CD14-positive monocyte (primary cell): ENCODE measurements around the gene PIGB. TPM values are rescaled to one million over a fixed set of nuclear protein-coding genes. Genes with fewer than 3 reads are reported as not detected.

Experiments
- DNase-seq, 3 donors: peaks; one replicate each; pipeline ENCODE4 v3.0.0-alpha.2; 2011 to 2022
- H2AFZ ChIP-seq: 2 replicates; pipeline ENCODE4 v1.6.0; 2012; ENCODE audit warnings: mild to moderate bottlenecking, low read depth, low read length, inconsistent platforms; ENCODE audit not compliant: insufficient read depth, poor library complexity, severe bottlenecking
- H3K27ac ChIP-seq, 2 donors: 1 replicate in 1 of 2; 2 replicates in 1 of 2; pipeline ENCODE4 v1.5.1; 2012 to 2013; ENCODE audit warnings: low read length in 2 of 2, control low read depth in 1 of 2, inconsistent platforms in 1 of 2, low read depth in 1 of 2, mild to moderate bottlenecking in 1 of 2
- H3K27me3 ChIP-seq, 2 donors: one replicate each; pipeline versions ENCODE4 v1.6.0 to v1.6.1; 2011 to 2013; ENCODE audit warnings: low read length in 2 of 2; ENCODE audit not compliant: control insufficient read depth in 2 of 2, insufficient read depth in 2 of 2
- H3K36me3 ChIP-seq, 2 donors: replicated peaks in 1 of 2; 1 replicate in 1 of 2; 2 replicates in 1 of 2; pipeline versions ENCODE4 v1.5.1 to v1.6.1; 2012 to 2013; ENCODE audit warnings: low read length in 2 of 2, control low read depth in 1 of 2, inconsistent platforms in 1 of 2, mild to moderate bottlenecking in 1 of 2; ENCODE audit not compliant: insufficient read depth in 2 of 2, control insufficient read depth in 1 of 2
- H3K4me1 ChIP-seq, 2 donors: 1 replicate in 1 of 2; 2 replicates in 1 of 2; pipeline versions ENCODE4 v1.5.1 to v1.6.1; 2012 to 2013; ENCODE audit warnings: low read length in 2 of 2, control low read depth in 1 of 2, inconsistent platforms in 1 of 2, mild to moderate bottlenecking in 1 of 2, moderate library complexity in 1 of 2; ENCODE audit not compliant: insufficient read depth in 2 of 2, control insufficient read depth in 1 of 2
- H3K4me2 ChIP-seq: replicated peaks from 2 replicates; pipeline ENCODE3; 2012; ENCODE audit warnings: low read length, moderate library complexity, mild to moderate bottlenecking; ENCODE audit not compliant: poor library complexity, severe bottlenecking; ENCODE audit errors: extremely low read depth
- H3K4me3 ChIP-seq, 3 experiments: fragments of 200-600 bp in 1 of 3; sonication (generic) in 1 of 3; replicated peaks in 1 of 3; 1 replicate in 2 of 3; 2 replicates in 1 of 3; pipeline ENCODE4 v1.5.1; 2011 to 2013; ENCODE audit warnings: low read length in 3 of 3, mild to moderate bottlenecking in 3 of 3, control low read depth in 2 of 3, low read depth in 2 of 3, inconsistent platforms in 1 of 3, moderate library complexity in 1 of 3
- H3K79me2 ChIP-seq: 2 replicates; pipeline ENCODE4 v1.6.0; 2012; ENCODE audit warnings: mild to moderate bottlenecking, control low read depth, inconsistent platforms, low read length, moderate library complexity; ENCODE audit not compliant: insufficient read depth
- H3K9ac ChIP-seq: 2 replicates; pipeline ENCODE4 v1.6.0; 2017; ENCODE audit warnings: low read length, mild to moderate bottlenecking; ENCODE audit not compliant: insufficient read depth, poor library complexity, severe bottlenecking
- H3K9me3 ChIP-seq, 2 donors: replicated peaks in 1 of 2; 1 replicate in 1 of 2; 2 replicates in 1 of 2; pipeline versions ENCODE4 v1.5.1 to v1.6.1; 2012 to 2013; ENCODE audit warnings: low read length in 2 of 2, control low read depth in 1 of 2; ENCODE audit not compliant: control insufficient read depth in 1 of 2, insufficient read depth in 1 of 2
- H4K20me1 ChIP-seq: 2 replicates; pipeline ENCODE4 v1.6.0; 2012; ENCODE audit warnings: mild to moderate bottlenecking, low read length, control low read depth, moderate library complexity; ENCODE audit not compliant: insufficient read depth
- H3K27ac Mint-ChIP-seq, 7 donors: one replicate each; pipeline ENCODE4 v1.8.0; 2020; ENCODE audit warnings: mild to moderate bottlenecking in 7 of 7, mixed read lengths in 7 of 7, moderate library complexity in 6 of 7, inconsistent platforms in 2 of 7
- H3K27me3 Mint-ChIP-seq, 3 donors: one replicate each; pipeline ENCODE4 v1.8.0; 2021 to 2022; ENCODE audit warnings: low read depth in 3 of 3, mild to moderate bottlenecking in 3 of 3, mixed read lengths in 3 of 3, moderate library complexity in 3 of 3, inconsistent platforms in 1 of 3
- H3K36me3 Mint-ChIP-seq, 2 donors: one replicate each; pipeline ENCODE4 v1.8.0; 2020; ENCODE audit warnings: mixed read lengths in 2 of 2, inconsistent platforms in 1 of 2, mild to moderate bottlenecking in 1 of 2
- H3K4me1 Mint-ChIP-seq: one replicate; pipeline ENCODE4 v1.8.0; 2020; ENCODE audit warnings: mild to moderate bottlenecking, mixed read lengths
- H3K4me3 Mint-ChIP-seq, 2 donors: one replicate each; pipeline ENCODE4 v1.8.0; 2020; ENCODE audit warnings: mild to moderate bottlenecking in 2 of 2, mixed read lengths in 2 of 2, moderate library complexity in 1 of 2
- H3K9me3 Mint-ChIP-seq, 7 donors: one replicate each; pipeline ENCODE4 v1.8.0; 2020 to 2022; ENCODE audit warnings: mixed read lengths in 7 of 7, mild to moderate bottlenecking in 6 of 7, moderate library complexity in 6 of 7, inconsistent platforms in 2 of 7
- CTCF ChIP-seq: fragments of 200-600 bp; IDR thresholded peaks from one replicate; pipeline ENCODE4 v1.8.0; 2022; ENCODE audit warnings: antibody characterized with exemption, mild to moderate bottlenecking
- WGBS: methylation state at CpG from one replicate; pipeline ENCODE4 v1.1.5; 2013; ENCODE audit warnings: missing lambda C conversion rate; ENCODE audit not compliant: insufficient coverage; 5-methylcytosine and 5-hydroxymethylcytosine counted together
- intact Hi-C, 2 donors: fragments of 100-400 bp; cut with micrococcal nuclease; formaldehyde crosslinking; loops; one replicate each; pipeline versions ENCODE4 v1.15.0 to v1.15.1; 2023
- polyA plus RNA-seq, 3 donors: library from polyadenylated mRNA; depleted of rRNA in 1 of 3; unstranded in 2 of 3; stranded (reverse) in 1 of 3; fragments of 300-500 nt in 2 of 3; fragments of >200 nt in 1 of 3; fragmentation: Illumina TruSeq in 2 of 3; gene quantifications; 1 replicate in 2 of 3; 2 replicates in 1 of 3; pipeline ENCODE4 v1.2.3, GENCODE V29; 2012 to 2021

PIGB gene
- polyA plus RNA-seq, 3 donors: 15.3 to 16.8 (median 15.8) TPM

- peaks cover 21% of the 10 kb centered on the region for H3K4me1 Mint-ChIP-seq
- peak overlapping the region in 1 of 2 donors; percentile 30 for H3K27ac ChIP-seq
- DNase-seq: no peak
These were observed 53.8 kb downstream of the PIGB start for GRCh38 chr15:55372701-55373440.

GRCh38 chr15:55379095-55379494 lies 60.1 kb downstream of the PIGB start:
- no CpG with 5 or more reads among the region's 5 CpGs for WGBS

More at GRCh38 chr15:55372701-55373440, 53.8 kb downstream of the PIGB start:
- no peak overlapping the region for H3K4me2 ChIP-seq
- Mint-ChIP-seq H3K36me3 (peaks cover 62 to 82% of the 10 kb centered on the region in 2 donors), H3K27me3 (no peaks in the 10 kb centered on the region), H3K4me3 (no peak overlapping the region), H3K9me3 (peaks cover 0 to 2% (median 0%) of the 10 kb centered on the region in 7 donors), H3K27ac (peak overlapping the region in 2 of 7 donors; percentile 5 to 49)
- no peaks in the 10 kb centered on the region for H3K9me3 ChIP-seq
- TF ChIP-seq CTCF: no peak
- H3K4me1 ChIP-seq: peaks cover 8 to 14% of the 10 kb centered on the region in 2 donors
- intact Hi-C loops: loop anchor here in 1 of 2 donors (10.0 kb wide), 1 partner anchor 52 kb away; no protein-coding TSS in a partner anchor
- H3K79me2 ChIP-seq: peaks cover 3% of the 10 kb centered on the region
- H2AFZ ChIP-seq: no peak overlapping the region
- H3K36me3 ChIP-seq: peaks cover 70 to 99% of the 10 kb centered on the region in 2 donors
- no peak overlapping the region for H3K9ac ChIP-seq
- H3K27me3 ChIP-seq: no peaks in the 10 kb centered on the region
- no CpG with 5 or more reads among the region's 3 CpGs for WGBS
- H4K20me1 ChIP-seq: peaks cover 14% of the 10 kb centered on the region
- no peak overlapping the region for H3K4me3 ChIP-seq

More at GRCh38 chr15:55379095-55379494, 60.1 kb downstream of the PIGB start:
- H3K4me1 ChIP-seq: peaks cover 3 to 14% of the 10 kb centered on the region in 2 donors
- H2AFZ ChIP-seq: no peak overlapping the region
- intact Hi-C loops: loop anchor here in 1 of 2 donors (10.0 kb wide), 1 partner anchor 46 kb away; no protein-coding TSS in a partner anchor
- DNase-seq: no peak
- no peaks in the 10 kb centered on the region for H3K9me3 ChIP-seq
- H3K27me3 ChIP-seq: no peaks in the 10 kb centered on the region
- no peak overlapping the region for H3K9ac ChIP-seq
- Mint-ChIP-seq H3K27me3 (peaks cover 0 to 2% (median 0%) of the 10 kb centered on the region in 3 donors), H3K27ac (no peak overlapping the region), H3K4me1 (peaks cover 13% of the 10 kb centered on the region), H3K9me3 (peaks cover 0 to 5% (median 0%) of the 10 kb centered on the region in 7 donors), H3K4me3 (no peak overlapping the region), H3K36me3 (peaks cover 61 to 92% of the 10 kb centered on the region in 2 donors)
- no peak overlapping the region for H3K4me3 ChIP-seq
- no peak overlapping the region for H3K27ac ChIP-seq
- peaks cover 74 to 98% of the 10 kb centered on the region in 2 donors for H3K36me3 ChIP-seq
- H3K4me2 ChIP-seq: no peak overlapping the region
- H3K79me2 ChIP-seq: peaks cover 10% of the 10 kb centered on the region
- no peak for TF ChIP-seq CTCF
- H4K20me1 ChIP-seq: peaks cover 33% of the 10 kb centered on the region
